HCT116 (cell line): Measurements from ENCODE around the gene HUWE1. TPM values are rescaled to one million over a fixed set of nuclear protein-coding genes. Genes with fewer than 3 reads are reported as not detected.

Experiments used
- ATAC-seq: fragments of 200-7000 bp; cut with Tn5 transposase; 2 replicates; pipeline ENCODE4 v1.9.1; 2020; ENCODE audit warnings: mild to moderate bottlenecking, moderate library complexity
- BruUV-seq: library from RNA; stranded (reverse); fragments of 400-500 nt; replicated peaks from 2 replicates; lab custom pipeline; 2021; lab: Mats Ljungman, UMichigan
- CTCF ChIA-PET: fragments of 300-600 bp; sonication (Branson Sonifier 250); formaldehyde crosslinking; loops from one replicate; lab custom pipeline; 2021; ENCODE audit warnings: antibody characterized with exemption; lab: Charles Lee
- POLR2A ChIA-PET: fragments of 300-600, 350-600 bp; sonication (Branson Sonifier 250); formaldehyde crosslinking; loops from one replicate; lab custom pipeline; 2021; ENCODE audit warnings: antibody characterized with exemption; lab: Charles Lee
- RAD21 ChIA-PET, 2 experiments: fragments of 300-600 bp; sonication (Branson Sonifier 250); formaldehyde crosslinking; loops; one replicate each; lab custom pipeline; 2023; ENCODE audit warnings: low total read pairs in 2 of 2; ENCODE audit not compliant: uncharacterized antibody in 2 of 2, unreplicated experiment in 2 of 2, low non-redundant PET in 1 of 2; lab: Charles Lee
- DNase-seq: peaks from one replicate; pipeline ENCODE4 v3.0.0-alpha.2; 2010; ENCODE audit warnings: low read depth, low spot score
- H2AFZ ChIP-seq: fragments of 200-600 bp; shearing (Covaris generic), sonication (generic); 2 replicates; pipeline ENCODE4 v1.6.1; 2017; ENCODE audit warnings: low read depth, mixed run types, mixed read lengths, antibody characterized with exemption, low read length; ENCODE audit not compliant: poor library complexity, severe bottlenecking
- H3K27ac ChIP-seq: 2 replicates; pipeline ENCODE4 v1.5.1; 2012; ENCODE audit warnings: low read depth, low read length
- H3K27me3 ChIP-seq: fragments of 200-600 bp; sonication (generic); 2 replicates; pipeline ENCODE4 v1.6.1; 2016; ENCODE audit warnings: mixed run types, low read length, mixed read lengths; ENCODE audit not compliant: insufficient read depth
- H3K36me3 ChIP-seq, 2 experiments: fragments of 200-500 bp in 1 of 2; fragments of 200-600 bp in 1 of 2; sonication (Bioruptor generic) in 1 of 2; sonication (generic) in 1 of 2; 2 replicates each; pipeline versions ENCODE4 v1.5.1 to v1.6.1; 2014 to 2016; ENCODE audit warnings: low read length in 2 of 2, inconsistent platforms in 1 of 2, mixed read lengths in 1 of 2, mixed run types in 1 of 2; ENCODE audit not compliant: insufficient read depth in 2 of 2, control insufficient read depth in 1 of 2
- H3K4me1 ChIP-seq, 2 experiments: fragments of 200-600 bp in 1 of 2; sonication (generic) in 1 of 2; 2 replicates each; pipeline versions ENCODE4 v1.5.1 to v1.6.1; 2012 to 2017; ENCODE audit warnings: low read length in 2 of 2, inconsistent platforms in 1 of 2, mild to moderate bottlenecking in 1 of 2, mixed read lengths in 1 of 2, mixed run types in 1 of 2, moderate library complexity in 1 of 2; ENCODE audit not compliant: insufficient read depth in 2 of 2, control insufficient read depth in 1 of 2
- H3K4me2 ChIP-seq: fragments of 200-600 bp; sonication (generic); 2 replicates; pipeline ENCODE4 v1.6.1; 2017; ENCODE audit warnings: mixed run types, low read length, mixed read lengths
- H3K4me3 ChIP-seq, 2 experiments: fragments of 200-600 bp in 1 of 2; sonication (generic) in 1 of 2; replicated peaks in 1 of 2; 2 replicates each; pipeline ENCODE4 v1.5.1; 2011 to 2016; ENCODE audit warnings: low read length in 2 of 2, control low read depth in 1 of 2, low read depth in 1 of 2, mild to moderate bottlenecking in 1 of 2, mixed read lengths in 1 of 2, mixed run types in 1 of 2
- H3K79me2 ChIP-seq: fragments of 200-600 bp; sonication (generic); 2 replicates; pipeline ENCODE4 v1.6.1; 2017; ENCODE audit warnings: mild to moderate bottlenecking, mixed run types, low read length, moderate library complexity, mixed read lengths; ENCODE audit not compliant: insufficient read depth
- H3K9ac ChIP-seq: fragments of 200-600 bp; sonication (generic); 2 replicates; pipeline ENCODE4 v1.6.1; 2016; ENCODE audit warnings: low read length, mixed read lengths
- H3K9me2 ChIP-seq: fragments of 200-600 bp; sonication (generic), shearing (Covaris generic); 2 replicates; pipeline ENCODE4 v1.6.1; 2017; ENCODE audit warnings: mixed run types, mild to moderate bottlenecking, moderate library complexity; ENCODE audit not compliant: insufficient read depth
- H3K9me3 ChIP-seq, 2 experiments: fragments of 200-500 bp in 1 of 2; fragments of 200-600 bp in 1 of 2; sonication (Bioruptor generic) in 1 of 2; sonication (generic) in 1 of 2; 2 replicates each; pipeline ENCODE4 v1.6.1; 2014 to 2017; ENCODE audit warnings: low read length in 2 of 2, mixed read lengths in 2 of 2, inconsistent platforms in 1 of 2, low read depth in 1 of 2, mild to moderate bottlenecking in 1 of 2, mixed run types in 1 of 2, moderate library complexity in 1 of 2; ENCODE audit not compliant: control insufficient read depth in 1 of 2, insufficient read depth in 1 of 2
- H4K20me1 ChIP-seq: fragments of 200-600 bp; sonication (generic), shearing (Covaris generic); 2 replicates; pipeline ENCODE4 v1.6.1; 2017; ENCODE audit warnings: mixed run types, mild to moderate bottlenecking, moderate library complexity; ENCODE audit not compliant: insufficient read depth
- CBX3 ChIP-seq: IDR thresholded peaks from 2 replicates; pipeline ENCODE4 v1.6.1; 2012; ENCODE audit warnings: low read depth
- EGR1 ChIP-seq: IDR thresholded peaks from 2 replicates; pipeline ENCODE4 v1.6.1; 2012; ENCODE audit warnings: low read depth
- EZH2phosphoT487 ChIP-seq: fragments of 200-600 bp; IDR thresholded peaks from 2 replicates; pipeline ENCODE4 v1.6.1; 2018; ENCODE audit warnings: antibody characterized with exemption, borderline replicate concordance
- FOSL1 ChIP-seq: IDR thresholded peaks from 2 replicates; pipeline ENCODE4 v1.6.1; 2012; ENCODE audit warnings: low read depth
- POLR2AphosphoS5 ChIP-seq: IDR thresholded peaks from 2 replicates; pipeline ENCODE4 v1.6.1; 2011; ENCODE audit warnings: mild to moderate bottlenecking, low read depth, low read length, moderate library complexity
- RAD21 ChIP-seq: IDR thresholded peaks from 2 replicates; pipeline ENCODE4 v1.6.1; 2012; ENCODE audit warnings: low read depth, mild to moderate bottlenecking
- SIN3A ChIP-seq: IDR thresholded peaks from 2 replicates; pipeline ENCODE4 v1.6.1; 2012; ENCODE audit warnings: low read depth
- SP1 ChIP-seq: IDR thresholded peaks from 2 replicates; pipeline ENCODE4 v1.6.1; 2012; ENCODE audit warnings: low read depth
- YY1 ChIP-seq: IDR thresholded peaks from 2 replicates; pipeline ENCODE4 v1.6.1; 2011; ENCODE audit warnings: low read length, low read depth, moderate library complexity, mild to moderate bottlenecking; ENCODE audit not compliant: insufficient replicate concordance; ENCODE audit errors: extremely low read depth
- ZNF274 ChIP-seq: fragments of 200-500 bp; sonication (Bioruptor generic); IDR thresholded peaks from 2 replicates; pipeline ENCODE4 v1.6.1; 2014; ENCODE audit warnings: mild to moderate bottlenecking, low read depth, low read length, inconsistent platforms
- intact Hi-C: fragments of 100-400 bp; cut with micrococcal nuclease; formaldehyde crosslinking; loops from 2 replicates; pipeline ENCODE4 v1.10.0; 2022
- total RNA-seq: library from RNA; stranded (reverse); gene quantifications from one replicate; pipeline ENCODE4 v1.2.1, GENCODE V29; 2021; ENCODE audit not compliant: unreplicated experiment
- TF ChIP-seq, protein P1 (sequence below): IDR thresholded peaks from 2 replicates; pipeline ENCODE4 v1.6.1; 2012
- TF ChIP-seq, protein P2 (sequence below), 3 experiments: fragments of 200-600 bp in 1 of 3; sonication (generic) in 1 of 3; IDR thresholded peaks in 2 of 3; conservative IDR thresholded peaks in 1 of 3; 2 replicates each; pipeline ENCODE4 v1.5.1; 2012 to 2017; ENCODE audit warnings: low read depth in 2 of 3, low read length in 2 of 3, antibody characterized with exemption in 1 of 3, borderline replicate concordance in 1 of 3, control low read depth in 1 of 3, mild to moderate bottlenecking in 1 of 3, mixed read lengths in 1 of 3, mixed run types in 1 of 3, moderate library complexity in 1 of 3; ENCODE audit not compliant: insufficient read depth in 1 of 3

HUWE1 gene
- total RNA-seq, 1 experiment from 2014 or later, result 197 TPM

DNA sequence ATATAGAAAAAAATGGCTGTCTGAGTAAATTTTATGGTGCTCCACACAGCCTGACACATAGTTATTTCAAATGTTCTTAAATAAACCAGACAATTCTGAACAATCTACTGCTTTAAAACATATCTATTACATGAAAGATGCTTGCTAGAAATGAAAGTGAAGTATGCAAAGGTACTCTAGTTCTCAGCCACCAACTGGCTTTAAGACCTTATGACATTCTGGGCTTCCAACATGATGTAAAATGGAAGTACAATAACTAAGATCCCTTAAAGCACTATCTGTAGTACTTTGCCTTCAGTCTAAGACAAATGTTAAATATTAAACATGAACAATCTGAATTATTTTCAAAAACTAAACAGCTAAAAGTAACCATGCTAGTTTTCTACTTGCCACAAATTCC lies 17.3 kb downstream of the HUWE1 start:
- CTCF ChIA-PET, result no interaction called here
- Histone ChIP-seq H3K9me2 (no peaks in the 10 kb centered on the region), H3K9ac (no peak overlapping the region), H3K27me3 (no peaks in the 10 kb centered on the region), H3K4me1 (no peaks in the 10 kb centered on the region), H3K4me2 (no peak overlapping the region), H3K27ac (no peak overlapping the region), H3K9me3 (no peaks in the 10 kb centered on the region), H3K79me2 (peaks cover 99% of the 10 kb centered on the region), H2AFZ (no peak overlapping the region), H3K4me3 (no peak overlapping the region), H4K20me1 (peaks cover 16% of the 10 kb centered on the region), H3K36me3 (peaks cover 4 to 21% of the 10 kb centered on the region in 2 experiments; a peak in 3 of 4 replicates)
- no peak for TF ChIP-seq CBX3
- no peak for TF ChIP-seq SIN3A
- no peak for TF ChIP-seq EGR1
- TF ChIP-seq, protein P1, sequence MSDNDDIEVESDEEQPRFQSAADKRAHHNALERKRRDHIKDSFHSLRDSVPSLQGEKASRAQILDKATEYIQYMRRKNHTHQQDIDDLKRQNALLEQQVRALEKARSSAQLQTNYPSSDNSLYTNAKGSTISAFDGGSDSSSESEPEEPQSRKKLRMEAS, result no peak
- no peak for TF ChIP-seq FOSL1
- ATAC-seq (no peak), DNase-seq (no peak)
- BruUV-seq, result no TSS peak
- intact Hi-C loops, result no loop called here
- POLR2A ChIA-PET, result no interaction called here
- RAD21 ChIA-PET, result no interaction called here

DNA sequence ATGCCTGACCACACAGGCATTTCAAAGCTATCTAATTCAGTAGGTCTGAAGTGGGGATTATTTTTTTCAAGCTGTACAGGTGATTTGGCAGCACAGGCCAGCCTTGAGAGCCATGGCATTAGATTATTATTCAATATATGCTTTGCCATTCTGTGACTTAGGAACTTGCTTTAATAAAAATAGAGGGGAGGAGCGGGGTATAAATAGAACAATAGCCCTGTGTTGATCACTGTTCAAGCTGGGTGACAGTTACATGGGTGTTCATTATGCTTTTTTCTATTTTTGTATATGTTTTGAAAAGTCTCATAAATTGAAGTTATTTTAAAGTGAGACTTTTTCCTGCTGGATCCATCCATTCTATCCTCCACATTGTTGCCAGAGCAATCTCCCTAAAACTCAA lies 20.3 kb downstream of the HUWE1 start:
- no peak overlapping the region for H2AFZ ChIP-seq
- H3K4me2 ChIP-seq, result no peak overlapping the region
- no peaks in the 10 kb centered on the region for H3K27me3 ChIP-seq
- no peaks in the 10 kb centered on the region for H3K9me3 ChIP-seq
- CTCF ChIA-PET, result no interaction called here
- H3K79me2 ChIP-seq, result peaks cover 100% of the 10 kb centered on the region
- H3K4me3 ChIP-seq, result no peak overlapping the region
- intact Hi-C loops, result no loop called here
- no peaks in the 10 kb centered on the region for H3K4me1 ChIP-seq
- POLR2A ChIA-PET, result no interaction called here
- no peaks in the 10 kb centered on the region for H3K9me2 ChIP-seq
- H4K20me1 ChIP-seq, result peaks cover 19% of the 10 kb centered on the region
- no peak for DNase-seq
- H3K27ac ChIP-seq, result no peak overlapping the region
- no peak overlapping the region for H3K9ac ChIP-seq
- RAD21 ChIA-PET, result no interaction called here
- BruUV-seq, result no TSS peak
- H3K36me3 ChIP-seq, result peaks cover 4 to 14% of the 10 kb centered on the region in 2 experiments; a peak in 3 of 4 replicates
- TF ChIP-seq ZNF274 (no peak), SP1 (no peak), EZH2phosphoT487 (no peak), CBX3 (no peak), RAD21 (no peak), EGR1 (no peak), YY1 (no peak), POLR2AphosphoS5 (no peak)
- TF ChIP-seq, protein P2, sequence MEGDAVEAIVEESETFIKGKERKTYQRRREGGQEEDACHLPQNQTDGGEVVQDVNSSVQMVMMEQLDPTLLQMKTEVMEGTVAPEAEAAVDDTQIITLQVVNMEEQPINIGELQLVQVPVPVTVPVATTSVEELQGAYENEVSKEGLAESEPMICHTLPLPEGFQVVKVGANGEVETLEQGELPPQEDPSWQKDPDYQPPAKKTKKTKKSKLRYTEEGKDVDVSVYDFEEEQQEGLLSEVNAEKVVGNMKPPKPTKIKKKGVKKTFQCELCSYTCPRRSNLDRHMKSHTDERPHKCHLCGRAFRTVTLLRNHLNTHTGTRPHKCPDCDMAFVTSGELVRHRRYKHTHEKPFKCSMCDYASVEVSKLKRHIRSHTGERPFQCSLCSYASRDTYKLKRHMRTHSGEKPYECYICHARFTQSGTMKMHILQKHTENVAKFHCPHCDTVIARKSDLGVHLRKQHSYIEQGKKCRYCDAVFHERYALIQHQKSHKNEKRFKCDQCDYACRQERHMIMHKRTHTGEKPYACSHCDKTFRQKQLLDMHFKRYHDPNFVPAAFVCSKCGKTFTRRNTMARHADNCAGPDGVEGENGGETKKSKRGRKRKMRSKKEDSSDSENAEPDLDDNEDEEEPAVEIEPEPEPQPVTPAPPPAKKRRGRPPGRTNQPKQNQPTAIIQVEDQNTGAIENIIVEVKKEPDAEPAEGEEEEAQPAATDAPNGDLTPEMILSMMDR (IDR thresholded peaks at IDR 0.05 in 2 of 3, conservative IDR thresholded peaks at IDR 0.05 in 1 of 3; ENCODE audit: borderline replicate concordance in 1 of 3, insufficient read depth in 1 of 3, low read depth in 2 of 3, low read length in 2 of 3), result no peak
- ATAC-seq, result no peak
